ENCODE measurements around the gene TOMT. TPM values are rescaled to one million over a fixed set of nuclear protein-coding genes. Genes with fewer than 3 reads are reported as not detected.

TOMT gene
- total and polyA plus RNA-seq, 2 of the 13 experiments (the other 11 are each of a cell fraction or from before 2014, with no cell fraction given), result not detected

DNA sequence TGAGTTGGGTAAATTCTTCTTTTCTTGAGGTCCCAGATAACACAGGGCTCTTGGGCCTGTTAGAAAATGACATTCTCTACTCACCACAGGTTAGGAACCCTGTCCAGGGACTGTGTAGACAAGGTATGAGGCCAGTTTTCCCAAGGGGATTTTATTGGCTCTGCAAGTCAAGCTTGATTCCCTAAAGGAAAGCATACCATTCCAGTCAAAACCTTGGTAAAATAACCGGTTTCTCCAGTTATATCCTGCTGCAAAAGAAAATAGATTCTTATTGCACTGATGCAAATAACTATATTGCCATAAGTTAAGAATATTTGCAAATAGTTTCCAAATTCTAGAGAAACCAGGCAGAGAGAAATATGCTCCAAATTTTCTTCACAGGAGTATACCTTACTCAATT lies 20.2 kb downstream of the TOMT start:
- in situ Hi-C loops (cut with HindIII; ENCODE audit: extremely low pct_ligation_motif_present, low pct_unique_long_range_greater_than_20kb), result no loop called here
- no peak for ATAC-seq
- FAIRE-seq, result no peak
- TF ChIP-seq FIP1L1 (IDR thresholded peaks at IDR 0.05; ENCODE audit: borderline replicate concordance, insufficient read depth, low read depth, low read length), result no peak
- TF ChIP-seq ZNF441 (CRISPR knock-in tag; IDR thresholded peaks at IDR 0.05; ENCODE audit: borderline replicate concordance), result no peak
- no peak for TF ChIP-seq SIX4 (CRISPR knock-in tag; IDR thresholded peaks at IDR 0.05)
- TF ChIP-seq ETV5 (CRISPR knock-in tag; IDR thresholded peaks at IDR 0.05; ENCODE audit: borderline replicate concordance), result no peak
- TF ChIP-seq, protein P1, sequence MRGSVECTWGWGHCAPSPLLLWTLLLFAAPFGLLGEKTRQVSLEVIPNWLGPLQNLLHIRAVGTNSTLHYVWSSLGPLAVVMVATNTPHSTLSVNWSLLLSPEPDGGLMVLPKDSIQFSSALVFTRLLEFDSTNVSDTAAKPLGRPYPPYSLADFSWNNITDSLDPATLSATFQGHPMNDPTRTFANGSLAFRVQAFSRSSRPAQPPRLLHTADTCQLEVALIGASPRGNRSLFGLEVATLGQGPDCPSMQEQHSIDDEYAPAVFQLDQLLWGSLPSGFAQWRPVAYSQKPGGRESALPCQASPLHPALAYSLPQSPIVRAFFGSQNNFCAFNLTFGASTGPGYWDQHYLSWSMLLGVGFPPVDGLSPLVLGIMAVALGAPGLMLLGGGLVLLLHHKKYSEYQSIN (CRISPR knock-in tag; IDR thresholded peaks at IDR 0.05; ENCODE audit: borderline replicate concordance), result no peak
- no peak for TF ChIP-seq RFX5 (IDR thresholded peaks at IDR 0.05; ENCODE audit: low read depth, low read length)
- TF ChIP-seq SOX6 (IDR thresholded peaks at IDR 0.05), result no peak
- no peak for TF ChIP-seq SOX6 (CRISPR knock-in tag; IDR thresholded peaks at IDR 0.05)
- TF ChIP-seq MLLT10 (CRISPR knock-in tag; IDR thresholded peaks at IDR 0.05), result no peak
- no peak for TF ChIP-seq ZNF44 (CRISPR knock-in tag; IDR thresholded peaks at IDR 0.05)
- TF ChIP-seq, protein P2, sequence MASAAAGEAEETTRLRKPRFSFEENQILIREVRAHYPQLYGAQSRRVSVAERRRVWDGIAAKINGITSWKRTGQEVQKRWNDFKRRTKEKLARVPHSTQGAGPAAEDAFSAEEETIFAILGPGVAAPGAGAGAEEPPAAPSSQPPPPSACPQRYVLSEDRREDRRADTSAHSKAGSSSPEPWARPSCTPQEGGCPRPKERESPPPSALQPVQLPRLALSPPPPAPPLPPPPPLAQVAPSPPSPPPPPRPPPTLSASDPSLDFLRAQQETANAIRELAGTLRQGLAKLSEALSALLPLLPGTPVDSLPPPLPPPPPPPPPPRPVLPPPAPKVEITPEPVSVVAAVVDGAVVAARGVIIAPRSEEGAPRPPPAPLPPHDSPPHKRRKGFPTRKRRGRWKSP (CRISPR knock-in tag; IDR thresholded peaks at IDR 0.05), result no peak
- no peak for TF ChIP-seq ZNF605 (CRISPR knock-in tag; IDR thresholded peaks at IDR 0.05)
- no peak for TF ChIP-seq BHLHE40 (IDR thresholded peaks at IDR 0.05; ENCODE audit: low read length)
- peaks cover 0 to 3% of the 10 kb centered on the region in 2 experiments; a peak in 3 of 5 replicates for H3K27me3 ChIP-seq (ENCODE audit: control insufficient read depth in 1 of 2, insufficient read depth in 2 of 2, low read length in 2 of 2)
- no peak overlapping the region for H3K4me3 ChIP-seq (replicated peaks in 1 of 3; ENCODE audit: insufficient read depth in 1 of 3, low read depth in 2 of 3, low read length in 3 of 3)
- H3K79me2 ChIP-seq (ENCODE audit: insufficient read depth, low read length), result no peaks in the 10 kb centered on the region
- intact Hi-C loops (cut with micrococcal nuclease; ENCODE audit: unreplicated experiment), result no loop called here
- no peak overlapping the region for H3K4me2 ChIP-seq (ENCODE audit: low read depth, low read length)
- WGBS (ENCODE audit: low lambda C conversion rate), result 0% methylated on average over 1 of the region's 1 CpG
- no TSS peak for BruUV-seq (replicated peaks)
- DNase-seq (ENCODE audit: low spot score), result no peak
- POLR2A ChIA-PET, result no interaction called here
- CTCF ChIA-PET (ENCODE audit: low intra/inter-chr PET ratio, low total read pairs), result no interaction called here
- H4K20me1 ChIP-seq (ENCODE audit: insufficient read depth, low read length), result no peaks in the 10 kb centered on the region
- no peaks in the 10 kb centered on the region for H3K4me1 ChIP-seq (ENCODE audit: insufficient read depth, low read length)
- peaks cover 15% of the 10 kb centered on the region for H3K9me3 ChIP-seq (ENCODE audit: low read length)
- H3K27ac ChIP-seq (ENCODE audit: extremely low read length, insufficient read depth, low read length), result no peak overlapping the region
- no peak overlapping the region for H3K9ac ChIP-seq (ENCODE audit: insufficient read depth, low read depth, low read length)
- no peak overlapping the region for H2AFZ ChIP-seq (ENCODE audit: low read length)
- H3K36me3 ChIP-seq (replicated peaks in 1 of 2; ENCODE audit: control insufficient read depth in 1 of 2, insufficient read depth in 2 of 2, low read length in 2 of 2), result no peaks in the 10 kb centered on the region

Measured in HepG2 (cell line).